Activated T-helper 17 cell treated with anti-CD3 and anti-CD28 coated beads, Interleukin-2, amount 50 U/mL, for 72 hours (primary cell): ENCODE results near the gene MPO. TPM values are rescaled to one million over a fixed set of nuclear protein-coding genes. Genes with fewer than 3 reads are reported as not detected.
A peak's percentile ranks its signal among the peaks of the same experiment; 100 is the strongest.

Source experiments
- ATAC-seq: fragments of 150-1000 bp; cut with Tn5 transposase; replicated peaks from 2 replicates; pipeline ENCODE4 v1.10.0; 2021; ENCODE audit warnings: mild to moderate bottlenecking, moderate library complexity
- H3K27ac Mint-ChIP-seq: one replicate; pipeline ENCODE4 v1.8.0; 2022; ENCODE audit warnings: mixed read lengths
- H3K27me3 Mint-ChIP-seq: one replicate; pipeline ENCODE4 v1.8.0; 2022; ENCODE audit warnings: mixed read lengths
- H3K36me3 Mint-ChIP-seq: one replicate; pipeline ENCODE4 v1.8.0; 2022; ENCODE audit warnings: low read depth, mild to moderate bottlenecking, mixed read lengths
- H3K4me1 Mint-ChIP-seq: one replicate; pipeline ENCODE4 v1.8.0; 2022; ENCODE audit warnings: mixed read lengths
- H3K4me3 Mint-ChIP-seq: one replicate; pipeline ENCODE4 v1.8.0; 2022; ENCODE audit warnings: mild to moderate bottlenecking, mixed read lengths
- H3K9me3 Mint-ChIP-seq: one replicate; pipeline ENCODE4 v1.8.0; 2022; ENCODE audit warnings: mixed read lengths
- total RNA-seq, 2 donors: library from RNA; stranded (reverse); gene quantifications; one replicate each; pipeline ENCODE4 v1.2.3, GENCODE V29; 2022

MPO gene
- total RNA-seq, 2 donors from 2014 or later: 1.2 to 2.0 TPM

DNA sequence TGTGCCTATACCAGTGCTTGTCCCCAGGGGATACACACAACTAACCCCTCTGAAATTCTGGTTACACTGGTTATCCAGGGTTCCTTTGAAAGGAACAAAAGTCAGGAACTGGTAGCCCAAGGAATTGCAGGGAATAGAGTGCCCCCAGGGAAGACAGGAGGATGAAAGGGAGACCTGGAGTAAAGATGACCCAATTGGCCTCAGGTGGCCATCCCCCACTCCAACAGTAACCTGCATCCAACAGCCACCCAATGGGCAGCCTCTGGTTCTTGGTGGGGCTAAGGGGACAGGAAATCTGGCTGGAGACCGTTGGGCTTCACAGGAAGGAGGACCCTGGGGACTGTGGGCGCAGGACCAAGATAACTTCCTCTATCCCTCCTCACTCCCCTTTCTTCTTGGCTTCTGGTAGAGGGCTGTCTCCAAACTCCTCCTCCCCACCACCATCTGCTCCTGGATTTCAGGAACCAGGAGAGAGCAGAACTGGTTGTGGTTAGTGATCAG, 826 bp upstream of the MPO start:
- no peaks in the 10 kb centered on the region for H3K9me3 Mint-ChIP-seq
- H3K27me3 Mint-ChIP-seq: peaks cover 18% of the 10 kb centered on the region
- H3K4me3 Mint-ChIP-seq: no peak overlapping the region
- ATAC-seq: no peak
- H3K36me3 Mint-ChIP-seq: no peaks in the 10 kb centered on the region
- H3K27ac Mint-ChIP-seq: no peak overlapping the region
- H3K4me1 Mint-ChIP-seq: no peaks in the 10 kb centered on the region

DNA sequence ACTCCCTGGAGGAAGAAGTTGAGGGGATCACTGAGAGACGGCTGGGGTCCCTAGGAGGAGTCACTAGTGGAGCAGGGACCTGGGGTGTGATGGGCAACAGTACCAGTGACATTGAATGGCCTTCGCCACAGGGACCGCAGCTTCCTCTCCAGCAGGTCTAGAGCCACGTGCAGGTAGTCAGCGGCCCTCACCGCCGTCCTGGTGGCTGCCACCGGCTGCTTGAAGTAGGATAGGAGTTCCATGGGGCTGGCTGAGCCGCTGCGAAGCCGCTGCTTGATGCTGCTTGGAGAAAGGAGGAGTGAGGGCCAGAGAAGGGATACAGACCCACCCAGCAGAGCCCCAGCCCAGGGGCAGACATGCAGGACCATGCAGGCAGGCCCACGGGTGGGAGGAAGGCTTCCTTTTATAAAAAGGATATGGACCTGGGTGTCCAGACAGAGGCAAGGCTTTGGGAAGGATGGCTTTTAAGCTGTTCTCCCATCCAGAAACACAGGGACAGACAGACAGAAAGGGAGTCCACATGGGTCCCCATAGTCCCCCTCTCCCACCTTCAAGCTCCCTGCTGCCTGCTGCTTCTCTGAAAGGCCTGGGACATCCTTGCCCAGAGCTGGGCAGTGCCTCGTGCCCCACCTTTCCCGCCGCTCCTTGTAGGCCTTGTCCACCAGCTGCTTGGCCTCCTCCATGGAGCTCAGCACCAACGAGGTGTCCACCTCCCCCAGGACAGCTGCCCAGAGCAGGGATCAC, 827 bp downstream of the MPO start:
- Mint-ChIP-seq H3K36me3 (no peaks in the 10 kb centered on the region), H3K4me1 (no peaks in the 10 kb centered on the region)
- peak; percentile 28 for ATAC-seq

DNA sequence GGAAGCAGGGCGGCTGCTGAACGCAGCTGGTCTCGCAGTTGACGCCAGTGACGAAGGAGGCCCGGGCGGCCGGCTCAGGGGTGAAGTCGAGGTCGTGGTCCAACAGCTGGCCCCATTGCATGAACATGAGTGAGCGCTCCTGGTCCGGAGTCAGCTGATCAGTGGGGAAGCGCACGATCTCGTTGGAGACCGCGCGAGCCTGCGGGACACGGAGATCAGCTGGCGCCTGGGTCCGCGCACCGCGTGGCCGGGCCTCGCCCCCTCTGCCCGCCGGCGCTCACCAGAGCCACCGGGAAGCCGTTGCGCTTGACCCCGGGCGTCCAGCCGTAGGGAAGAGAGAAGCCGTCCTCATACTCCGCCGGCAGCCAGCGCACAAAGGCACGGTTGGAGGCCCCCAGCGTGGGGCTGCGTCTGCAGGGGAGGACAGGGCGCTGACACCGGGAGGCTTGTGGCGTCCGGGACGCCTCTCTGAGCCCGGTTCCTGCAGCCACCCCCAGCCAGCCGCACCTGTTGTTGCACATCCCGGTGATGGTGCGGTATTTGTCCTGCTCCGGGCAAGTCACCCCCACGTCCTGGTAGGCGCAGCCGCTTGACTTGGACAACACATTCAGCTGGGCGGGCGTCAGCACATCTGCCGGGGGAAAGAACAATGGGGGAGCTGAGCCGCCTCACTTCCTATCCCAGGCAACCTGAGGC, 1.6 kb downstream of the MPO start:
- no peak overlapping the region for H3K4me3 Mint-ChIP-seq
- H3K27me3 Mint-ChIP-seq: peaks cover 24% of the 10 kb centered on the region
- H3K27ac Mint-ChIP-seq: no peak overlapping the region
- ATAC-seq: no peak
- no peaks in the 10 kb centered on the region for H3K36me3 Mint-ChIP-seq
- H3K9me3 Mint-ChIP-seq: no peaks in the 10 kb centered on the region
- no peaks in the 10 kb centered on the region for H3K4me1 Mint-ChIP-seq

More for the DNA sequence above, 827 bp downstream of the MPO start:
- peaks cover 24% of the 10 kb centered on the region for H3K27me3 Mint-ChIP-seq
- no peaks in the 10 kb centered on the region for H3K9me3 Mint-ChIP-seq
- H3K27ac Mint-ChIP-seq: no peak overlapping the region
- no peak overlapping the region for H3K4me3 Mint-ChIP-seq

DNA sequence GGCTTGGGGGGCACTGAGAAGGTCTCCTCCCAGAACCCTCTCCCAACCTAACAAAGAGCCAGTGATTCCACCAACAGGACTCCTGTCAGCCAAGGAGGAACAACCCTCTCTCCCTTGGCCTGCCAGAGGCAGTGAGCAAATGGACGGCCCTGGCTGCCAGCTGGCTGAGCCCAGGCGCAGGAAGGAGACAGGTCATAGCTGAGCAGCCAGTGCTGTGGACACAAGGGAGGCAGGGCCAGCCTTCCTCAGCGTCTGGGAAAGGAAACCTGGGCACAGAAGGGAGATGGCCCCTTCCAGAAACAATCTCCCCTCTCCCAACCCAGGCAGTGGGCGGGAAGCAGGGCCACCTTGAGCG, 2.1 kb downstream of the MPO start:
- Mint-ChIP-seq H3K9me3 (no peaks in the 10 kb centered on the region), H3K27me3 (peaks cover 23% of the 10 kb centered on the region), H3K27ac (no peak overlapping the region), H3K36me3 (no peaks in the 10 kb centered on the region), H3K4me1 (peaks cover under 1% of the 10 kb centered on the region), H3K4me3 (no peak overlapping the region)
- no peak for ATAC-seq

DNA sequence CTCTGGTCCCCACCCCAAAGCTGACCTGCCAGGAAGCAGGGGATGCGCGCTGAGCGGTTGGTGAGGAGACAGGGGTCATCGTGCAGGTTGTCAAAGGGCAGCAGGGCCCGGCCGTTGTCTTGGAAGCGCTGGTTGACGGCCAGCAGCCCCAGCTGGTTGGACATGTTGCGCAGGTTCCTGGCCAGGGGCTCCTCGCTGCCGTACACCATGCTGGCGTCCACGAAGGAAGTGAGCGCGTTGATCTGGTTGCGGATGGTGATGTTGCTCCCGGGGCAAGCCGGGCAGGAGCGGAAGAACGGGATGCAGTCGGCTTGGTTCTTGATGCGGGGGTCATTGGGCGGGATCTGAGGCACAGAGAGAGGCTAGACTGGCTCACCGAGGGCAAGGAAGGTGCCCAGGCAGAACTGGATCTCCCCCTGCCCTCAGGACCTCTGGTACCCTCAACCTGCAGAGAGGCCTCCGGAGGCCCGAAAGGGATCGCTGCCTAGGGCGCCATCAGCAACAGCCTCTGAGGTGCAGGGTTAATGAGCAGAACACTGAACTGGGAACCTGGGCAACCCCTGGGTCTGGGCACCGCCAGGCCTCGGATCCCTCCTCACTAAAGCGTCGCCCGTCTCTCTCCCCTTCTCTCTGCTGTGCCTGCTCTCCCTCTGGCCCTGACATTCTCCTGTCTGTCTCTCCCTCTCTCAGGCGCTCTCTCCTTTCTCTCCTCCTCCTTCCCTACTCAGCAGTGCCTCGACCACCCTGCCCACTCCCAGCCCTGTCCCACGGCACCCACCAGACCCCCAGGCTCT, 2.7 kb downstream of the MPO start:
- Mint-ChIP-seq H3K4me1 (peaks cover 7% of the 10 kb centered on the region), H3K36me3 (no peaks in the 10 kb centered on the region), H3K4me3 (no peak overlapping the region), H3K27me3 (peaks cover 21% of the 10 kb centered on the region), H3K27ac (no peak overlapping the region), H3K9me3 (no peaks in the 10 kb centered on the region)
- ATAC-seq: no peak

DNA sequence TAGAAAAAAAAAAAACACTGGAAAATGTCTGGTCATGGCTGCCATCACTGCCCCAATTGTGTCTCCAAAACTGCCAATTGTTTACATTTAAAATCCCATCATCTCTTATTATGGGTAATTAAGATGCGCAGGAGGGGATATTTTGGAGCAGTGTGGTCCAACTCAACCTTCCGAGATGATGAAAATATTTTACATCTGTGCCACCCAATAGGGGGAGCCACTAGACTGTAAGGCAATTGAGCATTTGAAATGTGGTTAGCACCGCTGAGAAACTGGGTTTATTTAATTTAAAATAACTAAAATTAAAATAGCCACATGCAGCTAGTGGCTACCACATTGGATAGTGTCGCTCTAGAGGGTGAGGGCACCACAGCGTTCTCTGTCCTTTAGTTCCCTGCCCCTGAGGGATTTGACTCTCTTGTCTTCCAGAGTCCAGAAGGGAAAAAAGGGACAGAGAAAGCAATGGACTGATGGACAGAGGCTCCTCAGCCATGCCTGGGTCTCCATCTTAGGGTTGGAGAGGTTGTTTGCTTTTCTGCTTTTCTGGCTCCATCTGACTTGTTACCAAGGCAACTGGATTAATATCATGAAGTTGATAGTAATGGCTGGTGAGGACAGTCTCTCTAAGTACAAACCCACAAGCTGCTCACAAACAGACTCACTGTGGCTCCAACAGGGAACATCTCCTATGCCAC, 3.5 kb downstream of the MPO start:
- ATAC-seq: no peak
- H3K9me3 Mint-ChIP-seq: no peaks in the 10 kb centered on the region
- no peak overlapping the region for H3K27ac Mint-ChIP-seq
- peaks cover 10% of the 10 kb centered on the region for H3K4me1 Mint-ChIP-seq
- H3K27me3 Mint-ChIP-seq: peaks cover 23% of the 10 kb centered on the region
- H3K4me3 Mint-ChIP-seq: no peak overlapping the region
- H3K36me3 Mint-ChIP-seq: no peaks in the 10 kb centered on the region

DNA sequence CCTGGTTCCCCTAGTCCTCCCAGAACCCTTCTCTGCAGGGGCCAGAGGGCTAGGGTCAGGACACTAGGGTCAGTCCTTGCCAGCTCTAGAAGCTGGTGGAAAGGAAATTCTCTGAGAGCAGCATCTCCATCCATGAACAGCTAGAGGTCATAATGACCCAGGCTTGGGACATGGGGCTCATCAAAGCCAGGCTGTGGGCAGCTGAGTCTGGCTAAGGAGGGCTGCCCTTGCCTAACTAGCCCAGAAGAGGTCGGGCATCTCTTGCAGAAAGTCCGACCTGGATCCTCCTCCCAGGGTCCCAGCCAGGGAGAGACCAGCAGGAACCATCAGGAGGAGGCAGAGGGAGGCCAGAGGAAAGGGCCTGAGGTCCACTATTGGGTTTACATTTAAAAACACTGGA, 4.3 kb downstream of the MPO start:
- no peak for ATAC-seq
- no peak overlapping the region for H3K4me3 Mint-ChIP-seq
- H3K9me3 Mint-ChIP-seq: no peaks in the 10 kb centered on the region
- peaks cover 12% of the 10 kb centered on the region for H3K4me1 Mint-ChIP-seq
- H3K27me3 Mint-ChIP-seq: peaks cover 26% of the 10 kb centered on the region
- no peaks in the 10 kb centered on the region for H3K36me3 Mint-ChIP-seq
- H3K27ac Mint-ChIP-seq: no peak overlapping the region

DNA sequence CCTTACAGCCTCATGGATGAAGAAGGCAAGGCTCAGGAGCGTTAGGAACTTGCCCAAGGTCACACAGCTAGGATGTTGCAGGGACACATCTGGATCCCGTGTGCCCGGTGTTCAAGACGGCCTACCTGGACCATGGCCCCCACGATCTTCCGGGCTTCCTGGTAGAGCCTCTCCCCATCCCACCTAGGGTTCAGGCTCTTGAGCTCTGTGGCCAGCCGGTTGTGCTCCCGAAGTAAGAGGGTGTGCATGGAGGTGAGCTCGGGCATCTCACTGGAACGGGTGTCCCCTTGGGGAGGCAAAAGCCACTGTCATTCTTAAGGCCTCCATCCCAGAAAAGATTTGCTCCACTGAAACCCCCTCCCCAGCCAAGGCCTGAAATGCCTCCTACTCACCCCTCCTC, 5.3 kb downstream of the MPO start:
- peaks cover 12% of the 10 kb centered on the region for H3K4me1 Mint-ChIP-seq
- H3K27me3 Mint-ChIP-seq: peaks cover 26% of the 10 kb centered on the region
- no peak overlapping the region for H3K27ac Mint-ChIP-seq
- ATAC-seq: no peak
- no peaks in the 10 kb centered on the region for H3K9me3 Mint-ChIP-seq
- no peak overlapping the region for H3K4me3 Mint-ChIP-seq
- no peaks in the 10 kb centered on the region for H3K36me3 Mint-ChIP-seq

DNA sequence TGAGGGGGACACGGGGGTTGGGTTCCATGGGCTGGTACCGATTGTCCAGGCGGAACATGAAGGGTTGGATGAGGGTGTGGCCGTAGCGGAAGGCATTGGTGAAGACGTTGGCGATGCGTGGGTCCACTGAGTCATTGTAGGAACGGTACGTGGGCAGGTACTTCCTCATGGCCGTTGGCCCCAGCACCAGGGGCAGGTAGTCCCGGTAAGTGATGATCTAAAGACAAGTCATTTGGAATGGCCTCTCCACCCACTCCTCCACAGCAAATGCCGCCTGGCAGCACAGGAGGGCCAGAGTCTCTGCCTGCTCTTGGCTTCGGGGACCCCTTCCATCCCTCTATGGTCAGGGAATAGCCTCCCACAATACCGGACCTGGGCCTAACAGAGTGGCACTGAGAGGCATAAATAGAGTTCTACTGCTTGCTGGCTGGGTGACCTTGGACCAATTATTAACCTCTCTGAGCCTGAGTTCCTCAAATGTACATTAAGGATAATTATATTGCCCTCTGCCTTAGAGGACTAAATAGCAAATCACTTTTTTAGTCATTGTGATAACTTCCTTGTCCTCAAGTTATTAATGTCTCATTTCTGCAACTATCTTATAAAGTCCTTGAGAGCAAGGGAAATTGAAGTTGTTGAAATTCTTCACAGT, 7.2 kb downstream of the MPO start:
- H3K9me3 Mint-ChIP-seq: no peaks in the 10 kb centered on the region
- peak overlapping the region; percentile 77 for H3K27ac Mint-ChIP-seq
- peaks cover 20% of the 10 kb centered on the region for H3K27me3 Mint-ChIP-seq
- no peaks in the 10 kb centered on the region for H3K36me3 Mint-ChIP-seq
- H3K4me3 Mint-ChIP-seq: peak overlapping the region; percentile 62
- peaks cover 12% of the 10 kb centered on the region for H3K4me1 Mint-ChIP-seq
- ATAC-seq: peak; percentile 83

DNA sequence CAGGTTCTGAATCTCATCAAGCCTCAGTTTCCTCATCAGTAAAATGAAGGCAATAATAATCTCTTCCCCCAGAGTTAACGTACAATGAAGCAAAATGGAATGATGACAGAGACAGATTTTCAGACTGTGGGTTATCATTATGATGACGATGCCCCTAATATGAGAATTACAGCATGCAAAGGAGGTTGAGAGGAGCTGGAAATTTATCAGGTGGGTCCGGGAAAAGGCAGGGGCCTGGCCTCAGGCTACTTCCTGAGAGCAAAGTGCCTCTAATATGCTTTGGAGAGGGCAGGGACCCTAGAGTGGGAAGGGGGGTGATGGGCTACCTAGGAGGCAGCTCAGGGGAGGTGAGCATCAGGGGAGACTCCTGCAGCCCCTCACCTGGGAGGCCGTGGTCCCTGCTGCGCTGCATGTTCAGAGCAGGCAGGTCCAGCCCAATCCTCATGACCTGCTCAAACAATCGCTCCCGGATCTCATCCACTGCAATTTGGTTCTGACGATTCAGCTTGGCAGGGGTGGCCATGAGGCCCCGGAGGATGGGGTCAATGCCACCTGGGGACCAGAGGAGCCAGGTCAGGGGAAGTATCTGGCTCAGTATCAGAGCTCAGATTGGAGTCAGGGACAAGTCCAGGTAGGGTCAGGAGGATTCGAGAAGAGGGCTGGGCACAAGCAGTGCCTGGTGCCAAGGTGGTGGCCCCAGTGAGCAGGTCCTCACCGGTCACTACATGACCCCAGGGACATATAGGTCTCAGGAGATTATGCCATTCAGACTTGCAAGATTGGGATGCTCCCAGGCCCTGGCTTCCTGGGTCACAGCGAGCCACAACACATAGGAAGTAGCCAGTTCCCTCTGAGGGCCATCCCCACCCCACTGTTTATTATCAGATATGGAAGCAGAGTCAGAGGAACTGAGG, 8.1 kb downstream of the MPO start:
- Mint-ChIP-seq H3K36me3 (no peaks in the 10 kb centered on the region), H3K27ac (peak overlapping the region; percentile 77), H3K9me3 (no peaks in the 10 kb centered on the region), H3K4me3 (peak overlapping the region; percentile 62), H3K27me3 (peaks cover 16% of the 10 kb centered on the region), H3K4me1 (peaks cover 12% of the 10 kb centered on the region)
- ATAC-seq: peak; percentile 5

DNA sequence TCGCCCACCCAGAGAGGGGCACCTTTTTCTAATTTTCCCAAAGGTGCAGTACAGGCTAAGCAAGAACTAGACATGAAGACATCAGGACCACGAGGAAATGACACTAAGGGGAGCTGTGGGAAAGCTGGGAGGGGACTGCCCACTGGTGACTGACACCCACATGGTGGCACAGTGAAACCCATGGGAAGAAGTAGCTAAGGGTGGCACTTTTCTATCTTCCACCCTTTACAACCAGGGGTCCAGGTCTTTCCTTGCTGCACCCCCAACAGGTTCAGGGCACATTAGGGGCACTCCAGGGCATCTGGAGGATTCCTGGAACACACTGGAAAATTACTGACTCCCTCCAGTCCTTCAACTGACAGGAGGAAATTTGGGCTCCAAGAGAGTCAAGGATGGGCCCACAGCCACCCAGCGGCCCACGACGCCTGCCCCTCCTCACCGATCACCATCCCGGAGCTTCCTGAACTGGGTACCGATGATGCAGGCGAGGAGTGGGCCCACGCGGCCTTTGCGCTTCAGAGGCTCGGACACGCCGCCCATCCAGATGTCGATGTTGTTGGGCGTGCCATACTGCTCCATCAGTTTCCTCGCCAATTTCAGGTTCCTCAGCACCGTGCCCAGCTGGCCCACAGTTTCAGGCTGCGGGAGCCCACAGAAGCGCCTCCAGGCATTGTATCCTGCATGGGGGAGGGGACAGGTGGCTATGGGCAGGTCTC, 9.4 kb downstream of the MPO start:
- H3K4me1 Mint-ChIP-seq: peaks cover 12% of the 10 kb centered on the region

DNA sequence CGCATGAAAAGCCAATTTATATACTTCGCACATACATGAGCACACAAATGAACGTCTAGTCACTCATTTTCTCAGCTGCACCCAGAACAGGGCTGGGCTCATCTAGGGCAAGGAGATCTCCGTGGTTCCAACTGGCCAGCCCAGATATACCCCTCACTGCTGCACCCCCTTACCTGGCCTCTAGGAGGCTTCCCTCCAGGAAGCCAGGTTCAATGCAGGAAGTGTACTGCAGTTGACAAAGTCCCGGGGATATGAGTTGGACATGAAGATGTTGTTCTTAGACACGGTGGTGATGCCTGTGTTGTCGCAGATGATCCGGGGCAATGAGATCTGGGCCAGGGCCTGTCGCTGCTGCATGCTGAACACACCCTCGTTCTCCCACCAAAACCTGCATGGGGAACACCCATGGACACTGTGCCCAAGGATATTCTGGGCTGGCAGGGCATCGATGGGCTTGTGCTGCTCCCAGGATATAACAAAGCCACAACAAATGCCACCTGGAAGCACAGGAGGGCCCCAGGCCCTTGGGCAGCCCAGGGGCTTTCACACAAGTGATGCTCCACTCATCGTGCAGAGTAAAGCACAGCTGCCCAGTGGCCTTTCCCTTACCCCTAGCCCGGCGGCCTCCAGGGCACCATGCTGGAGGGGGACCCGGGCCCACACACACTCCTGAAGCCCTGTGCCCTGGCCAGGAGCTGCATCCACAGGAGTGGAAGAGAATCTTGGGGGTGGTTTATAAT, 10.1 kb downstream of the MPO start:
- H3K36me3 Mint-ChIP-seq: no peaks in the 10 kb centered on the region
- no peak for ATAC-seq
- H3K4me1 Mint-ChIP-seq: peaks cover 12% of the 10 kb centered on the region
- no peak overlapping the region for H3K27ac Mint-ChIP-seq
- H3K27me3 Mint-ChIP-seq: peaks cover 16% of the 10 kb centered on the region
- H3K9me3 Mint-ChIP-seq: no peaks in the 10 kb centered on the region
- H3K4me3 Mint-ChIP-seq: no peak overlapping the region

More for the DNA sequence above, 9.4 kb downstream of the MPO start:
- H3K9me3 Mint-ChIP-seq: no peaks in the 10 kb centered on the region
- no peak for ATAC-seq
- no peak overlapping the region for H3K4me3 Mint-ChIP-seq
- H3K36me3 Mint-ChIP-seq: no peaks in the 10 kb centered on the region
- no peak overlapping the region for H3K27ac Mint-ChIP-seq
- H3K27me3 Mint-ChIP-seq: peaks cover 18% of the 10 kb centered on the region
